GM18868 (cell line): ENCODE data around the gene STYX.

Experiments
- ATAC-seq: cut with Tn5 transposase; IDR thresholded peaks from one replicate; pipeline ENCODE4 v1.9.1; 2021; ENCODE audit warnings: mild to moderate bottlenecking, moderate library complexity; ENCODE audit not compliant: unreplicated experiment

Gene STYX

GRCh38 chr14:52729925-52730708, at the start of gene STYX:
STYX (plus strand) TSS chr14:52730166; CDS start chr14:52730475, 309 bp downstream.
- ATAC-seq = peak; percentile 95

DNA sequence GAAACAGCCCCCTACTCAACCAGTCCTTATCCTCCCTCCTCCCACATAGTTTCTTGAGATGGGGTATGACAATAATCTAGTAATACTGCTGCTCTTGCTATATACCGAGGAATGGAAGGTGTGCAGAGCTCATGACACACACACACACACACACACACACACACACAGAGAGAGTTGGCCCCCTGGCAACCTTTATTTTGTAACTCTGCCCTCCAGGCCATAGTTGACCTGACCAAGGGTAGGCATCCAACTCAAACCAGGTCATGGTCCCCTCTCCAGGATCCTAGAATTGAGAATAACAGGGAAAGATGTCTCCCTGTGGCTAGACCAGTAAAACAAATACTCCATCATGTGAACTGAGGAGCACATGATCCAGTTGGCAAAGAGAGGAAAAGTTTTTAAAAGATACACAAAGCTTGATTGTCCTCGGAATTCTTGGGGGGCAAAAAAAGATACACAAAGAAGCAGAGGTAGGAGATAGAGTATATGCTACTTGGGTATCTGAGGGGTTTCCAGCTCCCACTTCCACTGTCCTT, 45.9 kb upstream of the STYX start:
- ATAC-seq = no peak

GRCh38 chr14:52686176-52686575, 43.8 kb upstream of the STYX start:
- ATAC-seq = no peak

- ATAC-seq = no peak
Measured at GRCh38 chr14:52690983-52691760, 38.8 kb upstream of the STYX start.

GRCh38 chr14:52692248-52692962, 37.6 kb upstream of the STYX start:
- no peak for ATAC-seq

DNA sequence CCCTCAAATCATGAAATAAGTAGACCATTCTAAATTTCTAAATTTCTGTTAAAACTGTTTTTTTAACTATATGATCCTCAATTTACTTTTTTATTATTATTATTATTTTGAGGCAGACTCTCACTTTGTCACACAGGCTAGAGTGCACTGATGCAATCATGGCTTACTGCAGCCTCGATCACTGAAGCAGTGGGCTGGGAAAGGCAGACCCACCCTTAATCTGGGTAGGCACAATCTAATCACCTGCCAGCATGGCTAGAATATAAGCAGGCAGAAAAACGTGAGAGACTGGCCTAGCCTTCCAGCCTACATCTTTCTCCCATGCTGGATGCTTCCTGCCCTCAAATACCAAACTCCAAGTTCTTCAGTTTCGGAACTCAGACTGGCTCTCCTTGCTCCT, 36.9 kb upstream of the STYX start:
- no peak for ATAC-seq

GRCh38 chr14:52693532-52693931, 36.4 kb upstream of the STYX start:
- ATAC-seq = no peak

- ATAC-seq = peak; percentile 55
Measured at GRCh38 chr14:52694761-52695480, 35.0 kb upstream of the STYX start.

GRCh38 chr14:52695481-52696091, 34.4 kb upstream of the STYX start, which contains the start of gene ERO1A:
ERO1A (minus strand) TSS chr14:52695558; CDS start chr14:52695481, 77 bp downstream.
- peak; percentile 70 for ATAC-seq

DNA sequence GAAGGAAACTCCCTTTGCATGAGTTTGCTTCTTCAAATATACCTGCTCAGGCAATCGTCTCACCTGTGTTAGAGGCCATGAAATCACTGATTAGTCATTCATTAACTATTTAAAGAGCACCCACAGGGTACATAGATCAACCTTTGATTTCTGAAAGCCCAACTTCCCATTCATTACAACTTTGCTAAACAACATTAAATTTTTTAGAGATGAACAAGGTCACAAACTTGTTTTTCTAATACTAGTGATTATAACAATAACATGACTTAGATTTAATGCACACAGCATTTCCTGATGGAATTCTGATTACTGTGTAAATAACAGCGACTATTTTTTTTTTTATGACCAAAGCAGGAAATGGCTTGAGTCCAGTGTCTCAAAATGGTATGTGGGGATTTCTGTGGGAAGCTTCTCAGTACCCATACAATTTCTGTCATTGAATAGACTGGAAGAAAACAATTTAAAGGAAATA, 29.2 kb upstream of the STYX start:
- peak; percentile 62 for ATAC-seq

- ATAC-seq = peak; percentile 52
Measured at GRCh38 chr14:52701223-52701622, 28.7 kb upstream of the STYX start.

- ATAC-seq = no peak
Measured at GRCh38 chr14:52703225-52703624, 26.7 kb upstream of the STYX start.

GRCh38 chr14:52703664-52704063, 26.3 kb upstream of the STYX start:
- no peak for ATAC-seq

GRCh38 chr14:52706286-52706685, 23.7 kb upstream of the STYX start:
- ATAC-seq = no peak

- ATAC-seq = peak; percentile 98
Measured at GRCh38 chr14:52706724-52707706, 23.0 kb upstream of the STYX start, which contains the start of gene PSMC6. PSMC6 (plus strand) TSS chr14:52707200; CDS start chr14:52707220, 20 bp downstream.

GRCh38 chr14:52711666-52712065, 18.3 kb upstream of the STYX start:
- ATAC-seq = no peak

GRCh38 chr14:52716155-52716554, 13.8 kb upstream of the STYX start:
- ATAC-seq = no peak

DNA sequence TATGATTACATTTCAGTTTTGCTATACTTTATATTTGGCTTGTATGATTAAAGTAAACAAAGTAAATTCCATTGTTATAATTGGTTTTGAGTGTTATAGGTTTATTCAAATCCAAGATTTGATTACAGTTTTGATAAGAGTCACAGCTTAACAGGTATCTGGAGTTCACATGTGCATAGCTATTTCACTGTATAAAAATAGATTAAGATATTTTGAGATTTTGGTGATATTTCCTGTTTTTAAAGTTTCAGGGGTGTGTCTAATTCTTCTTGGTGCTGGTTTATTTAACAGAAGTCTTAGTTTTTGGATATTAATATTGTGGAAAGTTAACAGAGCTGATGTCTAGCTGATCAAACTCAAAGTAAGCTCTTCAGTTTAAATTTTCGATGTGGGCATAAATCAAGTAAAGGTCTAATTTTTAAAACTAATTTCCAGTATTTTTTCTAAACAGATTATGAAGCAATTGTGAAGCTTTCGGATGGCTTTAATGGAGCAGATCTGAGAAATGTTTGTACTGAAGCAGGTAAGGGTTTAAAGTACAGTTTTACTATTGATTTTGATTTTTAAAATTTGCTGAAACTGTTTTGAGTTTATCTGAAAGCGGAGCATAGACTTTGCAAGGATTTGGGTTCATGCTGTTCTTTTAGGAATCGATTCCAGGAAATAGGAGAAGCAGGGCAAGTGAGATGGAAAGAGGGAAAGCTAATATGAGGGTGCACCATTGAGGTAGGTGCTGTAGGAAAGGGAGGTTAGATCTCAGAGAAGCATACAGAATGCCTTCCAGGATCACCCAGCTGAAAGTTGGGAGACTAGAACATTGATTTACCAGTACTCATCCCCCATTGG, 6.2 kb upstream of the STYX start:
- ATAC-seq = no peak
